ENCODE results near the gene RHBDD1. TPM values are rescaled to one million over a fixed set of nuclear protein-coding genes. Genes with fewer than 3 reads are reported as not detected.

The RHBDD1 gene
- total RNA-seq, 2 donors from 2014 or later = 7.9 to 9.9 TPM

GRCh38 chr2:226845386-226846116 is 9.7 kb downstream of the RHBDD1 start:
- Histone ChIP-seq H3K36me3 (replicated peaks in 1 of 2; ENCODE audit: insufficient read depth in 1 of 2, low read depth in 2 of 2) (no peaks in the 10 kb centered on the region), H3K4me3 (no peak overlapping the region)
- no peak for ATAC-seq

DNA sequence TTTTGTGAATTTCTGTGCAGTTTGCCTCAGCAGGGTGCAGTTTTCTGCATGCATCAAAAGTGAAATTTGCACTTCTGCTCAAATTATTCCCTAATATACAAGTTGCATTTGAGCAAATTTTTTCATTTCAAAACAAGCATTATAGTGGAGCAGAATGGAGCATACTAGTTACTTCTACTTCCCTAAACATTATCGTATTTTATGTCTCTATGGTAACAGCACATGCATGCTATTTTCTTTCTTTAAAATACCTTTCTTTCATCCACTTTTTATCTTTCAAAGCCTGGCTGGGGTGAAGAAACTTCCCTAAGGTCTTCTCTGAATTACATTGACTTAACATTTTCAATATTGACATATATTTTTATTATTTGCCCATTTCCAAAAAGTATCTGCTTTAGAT is 11.2 kb downstream of the RHBDD1 start:
- ATAC-seq (no peak), DNase-seq (no peak)
- H3K36me3 ChIP-seq (replicated peaks in 1 of 2; ENCODE audit: insufficient read depth in 1 of 2, low read depth in 2 of 2) = no peaks in the 10 kb centered on the region
- TF ChIP-seq POLR2A (IDR thresholded peaks at IDR 0.05) = no peak
- TF ChIP-seq, protein P1, sequence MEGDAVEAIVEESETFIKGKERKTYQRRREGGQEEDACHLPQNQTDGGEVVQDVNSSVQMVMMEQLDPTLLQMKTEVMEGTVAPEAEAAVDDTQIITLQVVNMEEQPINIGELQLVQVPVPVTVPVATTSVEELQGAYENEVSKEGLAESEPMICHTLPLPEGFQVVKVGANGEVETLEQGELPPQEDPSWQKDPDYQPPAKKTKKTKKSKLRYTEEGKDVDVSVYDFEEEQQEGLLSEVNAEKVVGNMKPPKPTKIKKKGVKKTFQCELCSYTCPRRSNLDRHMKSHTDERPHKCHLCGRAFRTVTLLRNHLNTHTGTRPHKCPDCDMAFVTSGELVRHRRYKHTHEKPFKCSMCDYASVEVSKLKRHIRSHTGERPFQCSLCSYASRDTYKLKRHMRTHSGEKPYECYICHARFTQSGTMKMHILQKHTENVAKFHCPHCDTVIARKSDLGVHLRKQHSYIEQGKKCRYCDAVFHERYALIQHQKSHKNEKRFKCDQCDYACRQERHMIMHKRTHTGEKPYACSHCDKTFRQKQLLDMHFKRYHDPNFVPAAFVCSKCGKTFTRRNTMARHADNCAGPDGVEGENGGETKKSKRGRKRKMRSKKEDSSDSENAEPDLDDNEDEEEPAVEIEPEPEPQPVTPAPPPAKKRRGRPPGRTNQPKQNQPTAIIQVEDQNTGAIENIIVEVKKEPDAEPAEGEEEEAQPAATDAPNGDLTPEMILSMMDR (IDR thresholded peaks at IDR 0.05) = no peak
- no peak overlapping the region for H3K4me3 ChIP-seq
- H3K4me1 ChIP-seq = peaks cover 4% of the 10 kb centered on the region
- intact Hi-C loops (cut with DNase I) = no loop called here
- no peaks in the 10 kb centered on the region for H3K27me3 ChIP-seq
- H3K9me3 ChIP-seq = no peaks in the 10 kb centered on the region
- 63 to 71% methylated on average over 1 of the region's 1 CpG for WGBS, 2 donors
- no peak overlapping the region for H3K27ac ChIP-seq

More at GRCh38 chr2:226845386-226846116, 9.7 kb downstream of the RHBDD1 start:
- Histone ChIP-seq H3K27ac (no peak overlapping the region), H3K27me3 (no peaks in the 10 kb centered on the region), H3K9me3 (no peaks in the 10 kb centered on the region), H3K4me1 (peaks cover 4% of the 10 kb centered on the region)
- TF ChIP-seq POLR2A (IDR thresholded peaks at IDR 0.05) = no peak
- TF ChIP-seq, protein P1 (IDR thresholded peaks at IDR 0.05) = no peak
- 53 to 58% methylated on average over 3 of the region's 3 CpGs for WGBS, 2 donors
- no peak for DNase-seq
- intact Hi-C loops (cut with DNase I) = no loop called here

DNA sequence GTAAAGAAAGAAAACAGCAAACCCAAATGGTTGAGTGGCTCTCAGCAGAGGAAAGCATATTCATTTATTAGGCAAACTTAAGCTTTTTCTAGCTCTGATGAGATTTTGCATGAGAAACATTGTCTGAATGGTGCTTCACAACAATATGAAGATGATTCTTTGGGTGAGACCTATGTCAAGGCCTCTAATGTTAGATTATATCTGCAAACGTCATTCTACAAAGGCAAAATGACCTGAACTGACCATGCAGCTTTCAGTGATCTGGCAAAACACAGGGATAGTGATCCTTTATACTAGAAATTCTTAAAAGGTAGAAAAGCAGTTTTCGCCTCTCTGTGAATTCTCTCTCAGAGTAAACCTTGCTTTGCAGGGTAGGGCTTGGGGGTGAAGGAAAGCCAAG is 11.7 kb downstream of the RHBDD1 start:
- Histone ChIP-seq H3K4me1 (peaks cover 4% of the 10 kb centered on the region), H3K36me3 (replicated peaks in 1 of 2; ENCODE audit: insufficient read depth in 1 of 2, low read depth in 2 of 2) (no peaks in the 10 kb centered on the region), H3K9me3 (no peaks in the 10 kb centered on the region), H3K27me3 (no peaks in the 10 kb centered on the region), H3K27ac (no peak overlapping the region), H3K4me3 (no peak overlapping the region)
- 82 to 87% methylated on average over 2 of the region's 2 CpGs for WGBS, 2 donors
- TF ChIP-seq POLR2A (IDR thresholded peaks at IDR 0.05) = no peak
- TF ChIP-seq, protein P1 (IDR thresholded peaks at IDR 0.05) = no peak
- ATAC-seq = no peak
- no peak for DNase-seq
- intact Hi-C loops (cut with DNase I) = no loop called here

DNA sequence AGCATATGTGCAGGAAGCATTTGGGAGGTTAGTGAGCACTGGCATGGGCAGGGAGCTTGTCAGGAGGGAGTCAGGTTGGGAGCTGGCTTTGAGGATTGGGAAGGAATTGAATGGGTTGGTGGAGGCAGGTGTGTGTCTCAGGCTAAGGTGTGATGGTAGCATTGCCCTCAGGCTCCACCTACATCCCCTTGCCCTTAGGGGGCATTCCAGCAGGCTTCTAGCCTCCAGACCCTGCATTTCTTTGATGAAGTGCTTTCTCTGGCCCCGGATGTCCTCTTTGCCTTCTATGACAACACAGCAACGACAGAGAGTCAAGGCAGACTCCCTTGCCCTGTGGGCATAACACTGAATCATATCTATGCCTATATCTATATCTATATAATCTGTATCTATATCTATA is 13.5 kb downstream of the RHBDD1 start:
- DNase-seq (no peak), ATAC-seq (no peak)
- no peaks in the 10 kb centered on the region for H3K27me3 ChIP-seq
- H3K27ac ChIP-seq = no peak overlapping the region
- intact Hi-C loops (cut with DNase I) = no loop called here
- H3K36me3 ChIP-seq (replicated peaks in 1 of 2; ENCODE audit: insufficient read depth in 1 of 2, low read depth in 2 of 2) = no peaks in the 10 kb centered on the region
- no peak overlapping the region for H3K4me3 ChIP-seq
- H3K4me1 ChIP-seq = peaks cover 4% of the 10 kb centered on the region
- H3K9me3 ChIP-seq = no peaks in the 10 kb centered on the region
- no peak for TF ChIP-seq POLR2A (IDR thresholded peaks at IDR 0.05)
- TF ChIP-seq, protein P1 (IDR thresholded peaks at IDR 0.05) = no peak
- WGBS, 2 donors = 92 to 98% methylated on average over 2 of the region's 2 CpGs

- no peak for ATAC-seq
- WGBS, 2 donors = 81 to 87% methylated on average over 5 of the region's 5 CpGs
These were observed 14.2 kb downstream of the RHBDD1 start for GRCh38 chr2:226850024-226850423.

More at GRCh38 chr2:226850024-226850423, 14.2 kb downstream of the RHBDD1 start:
- H3K4me1 ChIP-seq = peaks cover 4% of the 10 kb centered on the region
- DNase-seq = no peak
- no peaks in the 10 kb centered on the region for H3K9me3 ChIP-seq
- H3K27ac ChIP-seq = no peak overlapping the region
- H3K27me3 ChIP-seq = no peaks in the 10 kb centered on the region
- no peaks in the 10 kb centered on the region for H3K36me3 ChIP-seq (replicated peaks in 1 of 2; ENCODE audit: insufficient read depth in 1 of 2, low read depth in 2 of 2)
- intact Hi-C loops (cut with DNase I) = no loop called here
- H3K4me3 ChIP-seq = no peak overlapping the region
- TF ChIP-seq, protein P1 (IDR thresholded peaks at IDR 0.05) = no peak
- no peak for TF ChIP-seq POLR2A (IDR thresholded peaks at IDR 0.05)
